HepG2 (cell line): Measurements from ENCODE around the gene CACNA1D.

Experiments
- GABPA ChIP-seq, 2 experiments: IDR thresholded peaks; 2 replicates each; pipeline ENCODE4 v1.6.1; 2011 to 2016; ENCODE audit warnings: low read depth in 2 of 2, low read length in 1 of 2, missing biosample characterization in 1 of 2, missing genetic modification characterization in 1 of 2
- JUND ChIP-seq: sonication (generic); formaldehyde crosslinking; IDR thresholded peaks from 2 replicates; pipeline ENCODE4 v1.8.0; 2022; ENCODE audit warnings: mild to moderate bottlenecking, missing genetic modification reagents
- TBX2 ChIP-seq: sonication (generic); formaldehyde crosslinking; IDR thresholded peaks from 2 replicates; pipeline ENCODE4 v1.5.0; 2020; ENCODE audit warnings: missing genetic modification reagents, mild to moderate bottlenecking, borderline replicate concordance
- TF ChIP-seq, protein P1 (sequence below): sonication (generic); formaldehyde crosslinking; IDR thresholded peaks from 2 replicates; pipeline ENCODE4 v1.5.0; 2020; ENCODE audit warnings: mild to moderate bottlenecking, missing genetic modification reagents, moderate library complexity

DNA sequence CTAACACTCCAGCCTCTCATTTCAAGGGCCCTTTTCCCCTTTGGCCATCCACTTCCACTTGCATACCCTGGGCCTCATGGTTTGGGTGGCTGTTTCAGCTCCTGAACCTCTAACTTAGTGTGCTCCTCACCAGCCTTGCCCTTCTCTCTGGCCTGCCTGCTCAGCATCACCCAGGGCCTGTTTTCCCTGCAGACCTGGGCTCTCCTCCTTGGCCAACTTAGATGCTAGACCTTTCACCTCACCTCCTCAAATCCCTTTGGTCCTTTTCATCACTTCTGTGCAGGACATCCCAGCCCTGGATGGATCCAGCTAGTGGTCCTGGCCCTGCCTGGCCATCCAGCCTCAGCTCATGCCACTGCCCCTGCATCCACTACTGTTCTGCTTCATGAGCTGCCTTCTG is 95.4 kb downstream of the CACNA1D start:
- no peak for TF ChIP-seq TBX2
- TF ChIP-seq GABPA (IDR thresholded peaks at IDR 0.05; ENCODE audit: low read depth, low read length), result no peak
- no peak for TF ChIP-seq GABPA (CRISPR knock-in tag; IDR thresholded peaks at IDR 0.05; ENCODE audit: low read depth)
- TF ChIP-seq, protein P1, sequence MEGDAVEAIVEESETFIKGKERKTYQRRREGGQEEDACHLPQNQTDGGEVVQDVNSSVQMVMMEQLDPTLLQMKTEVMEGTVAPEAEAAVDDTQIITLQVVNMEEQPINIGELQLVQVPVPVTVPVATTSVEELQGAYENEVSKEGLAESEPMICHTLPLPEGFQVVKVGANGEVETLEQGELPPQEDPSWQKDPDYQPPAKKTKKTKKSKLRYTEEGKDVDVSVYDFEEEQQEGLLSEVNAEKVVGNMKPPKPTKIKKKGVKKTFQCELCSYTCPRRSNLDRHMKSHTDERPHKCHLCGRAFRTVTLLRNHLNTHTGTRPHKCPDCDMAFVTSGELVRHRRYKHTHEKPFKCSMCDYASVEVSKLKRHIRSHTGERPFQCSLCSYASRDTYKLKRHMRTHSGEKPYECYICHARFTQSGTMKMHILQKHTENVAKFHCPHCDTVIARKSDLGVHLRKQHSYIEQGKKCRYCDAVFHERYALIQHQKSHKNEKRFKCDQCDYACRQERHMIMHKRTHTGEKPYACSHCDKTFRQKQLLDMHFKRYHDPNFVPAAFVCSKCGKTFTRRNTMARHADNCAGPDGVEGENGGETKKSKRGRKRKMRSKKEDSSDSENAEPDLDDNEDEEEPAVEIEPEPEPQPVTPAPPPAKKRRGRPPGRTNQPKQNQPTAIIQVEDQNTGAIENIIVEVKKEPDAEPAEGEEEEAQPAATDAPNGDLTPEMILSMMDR (CRISPR knock-in tag), result no peak
- TF ChIP-seq JUND (CRISPR knock-in tag), result no peak
